Measurements from ENCODE around the gene CMTM5.

DNA sequence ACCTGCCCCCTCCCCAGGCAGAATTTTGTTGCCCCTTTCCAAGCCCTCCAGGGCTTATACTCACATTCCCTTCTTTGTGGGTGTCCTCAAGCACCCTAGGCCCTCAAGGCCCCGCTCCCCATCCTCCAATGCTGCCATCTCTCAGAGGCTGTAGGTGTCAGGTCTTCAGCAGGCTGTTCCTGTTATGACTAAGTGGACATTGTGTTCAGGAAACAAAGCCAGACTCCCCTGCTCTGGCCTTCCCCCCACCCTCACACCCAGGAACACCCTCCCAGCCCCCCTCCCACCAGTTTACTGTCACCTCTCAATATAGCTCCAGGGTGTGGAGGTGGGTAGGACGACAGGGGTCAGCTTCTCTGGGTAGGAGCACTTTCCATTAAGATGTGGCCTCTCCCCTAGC lies 32.6 kb downstream of the CMTM5 start:
- TF ChIP-seq, protein P1, sequence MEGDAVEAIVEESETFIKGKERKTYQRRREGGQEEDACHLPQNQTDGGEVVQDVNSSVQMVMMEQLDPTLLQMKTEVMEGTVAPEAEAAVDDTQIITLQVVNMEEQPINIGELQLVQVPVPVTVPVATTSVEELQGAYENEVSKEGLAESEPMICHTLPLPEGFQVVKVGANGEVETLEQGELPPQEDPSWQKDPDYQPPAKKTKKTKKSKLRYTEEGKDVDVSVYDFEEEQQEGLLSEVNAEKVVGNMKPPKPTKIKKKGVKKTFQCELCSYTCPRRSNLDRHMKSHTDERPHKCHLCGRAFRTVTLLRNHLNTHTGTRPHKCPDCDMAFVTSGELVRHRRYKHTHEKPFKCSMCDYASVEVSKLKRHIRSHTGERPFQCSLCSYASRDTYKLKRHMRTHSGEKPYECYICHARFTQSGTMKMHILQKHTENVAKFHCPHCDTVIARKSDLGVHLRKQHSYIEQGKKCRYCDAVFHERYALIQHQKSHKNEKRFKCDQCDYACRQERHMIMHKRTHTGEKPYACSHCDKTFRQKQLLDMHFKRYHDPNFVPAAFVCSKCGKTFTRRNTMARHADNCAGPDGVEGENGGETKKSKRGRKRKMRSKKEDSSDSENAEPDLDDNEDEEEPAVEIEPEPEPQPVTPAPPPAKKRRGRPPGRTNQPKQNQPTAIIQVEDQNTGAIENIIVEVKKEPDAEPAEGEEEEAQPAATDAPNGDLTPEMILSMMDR (IDR thresholded peaks at IDR 0.05), result no peak
- TF ChIP-seq POLR2AphosphoS5 (IDR thresholded peaks at IDR 0.05) (no peak), POLR2A (IDR thresholded peaks at IDR 0.05) (no peak), EP300 (IDR thresholded peaks at IDR 0.05) (no peak)

Data from upper lobe of left lung (tissue), 4 donors.